IPS-18a (cell line): ENCODE measurements around the gene PPCDC.

Experiments used
- H3K27ac ChIP-seq: one replicate; pipeline ENCODE4 v1.5.1; 2013; ENCODE audit warnings: low read length
- H3K27me3 ChIP-seq: one replicate; pipeline ENCODE4 v1.6.1; 2013; ENCODE audit warnings: mild to moderate bottlenecking, low read length; ENCODE audit not compliant: control insufficient read depth, insufficient read depth
- H3K36me3 ChIP-seq: one replicate; pipeline ENCODE4 v1.6.1; 2013; ENCODE audit warnings: low read depth, low read length; ENCODE audit not compliant: control insufficient read depth
- H3K4me1 ChIP-seq: one replicate; pipeline ENCODE4 v1.6.1; 2013; ENCODE audit warnings: low read depth, low read length; ENCODE audit not compliant: control insufficient read depth
- H3K4me3 ChIP-seq: one replicate; pipeline ENCODE4 v1.5.1; 2013; ENCODE audit warnings: low read length
- H3K9ac ChIP-seq: one replicate; pipeline ENCODE4 v1.6.1; 2013; ENCODE audit warnings: mild to moderate bottlenecking, low read length, moderate library complexity
- H3K9me3 ChIP-seq: one replicate; pipeline ENCODE4 v1.6.1; 2013; ENCODE audit warnings: low read depth, low read length; ENCODE audit not compliant: control insufficient read depth

The PPCDC gene

DNA sequence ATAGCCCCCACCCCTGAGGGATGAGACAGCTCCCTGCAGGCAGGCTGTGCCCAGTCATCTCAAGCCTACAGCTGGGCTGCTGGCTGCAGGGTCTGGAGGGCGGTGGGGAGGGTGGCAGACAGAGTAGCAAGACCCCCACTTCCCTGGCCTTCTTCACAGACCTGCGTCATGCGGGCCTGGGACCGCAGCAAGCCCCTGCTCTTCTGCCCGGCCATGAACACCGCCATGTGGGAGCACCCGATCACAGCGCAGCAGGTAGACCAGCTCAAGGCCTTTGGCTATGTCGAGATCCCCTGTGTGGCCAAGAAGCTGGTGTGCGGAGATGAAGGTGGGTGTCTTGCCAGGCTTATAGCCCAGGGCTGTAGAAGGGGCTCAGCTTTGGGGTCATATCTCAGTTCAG lies 25.0 kb downstream of the PPCDC start:
- H3K4me1 ChIP-seq: peaks cover 12% of the 10 kb centered on the region
- H3K36me3 ChIP-seq: peaks cover 8% of the 10 kb centered on the region
- H3K9ac ChIP-seq: no peak overlapping the region
- no peaks in the 10 kb centered on the region for H3K27me3 ChIP-seq
- H3K9me3 ChIP-seq: no peaks in the 10 kb centered on the region
- H3K4me3 ChIP-seq: no peak overlapping the region
- no peak overlapping the region for H3K27ac ChIP-seq

- peaks cover 8% of the 10 kb centered on the region for H3K36me3 ChIP-seq
- H3K4me3 ChIP-seq: no peak overlapping the region
- H3K27me3 ChIP-seq: no peaks in the 10 kb centered on the region
- H3K9me3 ChIP-seq: no peaks in the 10 kb centered on the region
- H3K9ac ChIP-seq: no peak overlapping the region
- no peak overlapping the region for H3K27ac ChIP-seq
- peaks cover 12% of the 10 kb centered on the region for H3K4me1 ChIP-seq
These were observed 26.0 kb downstream of the PPCDC start for GRCh38 chr15:75049392-75049791.

- H3K9me3 ChIP-seq: no peaks in the 10 kb centered on the region
- H3K4me3 ChIP-seq: no peak overlapping the region
- H3K27me3 ChIP-seq: no peaks in the 10 kb centered on the region
- no peak overlapping the region for H3K9ac ChIP-seq
- no peak overlapping the region for H3K27ac ChIP-seq
- H3K4me1 ChIP-seq: peaks cover 12% of the 10 kb centered on the region
- peaks cover 8% of the 10 kb centered on the region for H3K36me3 ChIP-seq
These were observed 26.9 kb downstream of the PPCDC start for GRCh38 chr15:75050283-75050682.

DNA sequence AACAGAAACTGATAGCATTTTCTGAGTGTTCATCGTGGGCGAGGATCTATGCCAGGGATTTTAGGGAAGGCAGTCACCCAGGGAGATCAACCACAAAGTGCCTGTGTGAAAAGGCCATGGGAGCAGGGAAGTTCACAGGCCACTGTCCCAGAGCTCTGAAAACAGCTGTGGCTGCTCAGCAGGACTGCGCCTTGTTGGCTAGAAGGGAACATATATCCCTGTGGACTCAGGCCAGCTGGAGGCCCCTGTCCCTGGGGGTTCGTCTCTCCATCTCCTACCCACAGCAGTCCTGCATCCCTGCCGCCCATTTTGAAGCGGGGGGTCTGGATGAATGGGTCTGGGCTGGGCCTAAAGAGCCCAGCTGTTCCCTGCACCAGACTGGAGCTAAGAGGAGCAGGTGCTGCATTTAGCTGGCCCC lies 27.8 kb downstream of the PPCDC start:
- H3K36me3 ChIP-seq: peaks cover 8% of the 10 kb centered on the region
- H3K9me3 ChIP-seq: no peaks in the 10 kb centered on the region
- no peaks in the 10 kb centered on the region for H3K27me3 ChIP-seq
- no peak overlapping the region for H3K4me3 ChIP-seq
- H3K4me1 ChIP-seq: peaks cover 12% of the 10 kb centered on the region
- no peak overlapping the region for H3K9ac ChIP-seq
- no peak overlapping the region for H3K27ac ChIP-seq

- H3K36me3 ChIP-seq: peaks cover 8% of the 10 kb centered on the region
- H3K9ac ChIP-seq: no peak overlapping the region
- no peaks in the 10 kb centered on the region for H3K27me3 ChIP-seq
- no peak overlapping the region for H3K27ac ChIP-seq
- H3K9me3 ChIP-seq: no peaks in the 10 kb centered on the region
- peaks cover 10% of the 10 kb centered on the region for H3K4me1 ChIP-seq
- no peak overlapping the region for H3K4me3 ChIP-seq
These were observed 28.3 kb downstream of the PPCDC start for GRCh38 chr15:75051711-75052110.

DNA sequence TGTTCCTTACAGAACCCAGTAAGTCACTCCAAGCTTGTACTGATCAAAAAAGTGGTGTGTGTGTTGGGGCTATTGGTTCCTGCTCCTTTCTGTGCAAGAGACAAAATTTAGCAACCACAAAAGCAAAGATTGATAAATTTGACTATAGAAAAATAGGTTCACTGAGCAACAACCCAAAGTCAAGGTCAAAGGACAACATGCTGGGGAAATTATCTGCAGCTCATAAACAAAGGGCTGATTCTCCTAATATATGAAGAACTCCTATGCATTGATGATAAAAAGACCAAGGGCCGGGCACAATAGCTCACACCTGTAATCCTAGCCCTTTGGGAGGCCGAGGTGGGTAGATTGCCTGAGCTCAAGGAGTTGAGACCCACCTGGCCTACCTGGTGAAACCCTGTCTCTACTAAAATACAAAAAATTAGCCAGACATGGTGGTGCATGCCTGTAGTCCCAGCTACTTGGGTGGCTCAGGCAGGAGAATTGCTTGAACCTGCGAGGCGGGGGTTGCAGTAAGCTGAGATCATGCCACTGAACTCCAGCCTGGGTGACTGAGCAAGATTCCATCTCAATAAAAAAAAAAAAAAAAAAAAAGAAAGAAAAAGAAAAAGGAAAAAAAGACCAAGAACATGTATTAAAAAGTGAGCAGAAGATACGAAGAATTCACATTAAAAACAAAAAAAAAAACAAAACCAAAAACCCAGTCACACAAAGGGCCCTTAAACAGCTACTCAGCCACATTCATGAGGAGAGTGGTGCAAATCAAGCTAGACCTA lies 29.8 kb downstream of the PPCDC start:
- Histone ChIP-seq H3K27ac (no peak overlapping the region), H3K9me3 (no peaks in the 10 kb centered on the region), H3K9ac (no peak overlapping the region), H3K4me3 (no peak overlapping the region), H3K27me3 (no peaks in the 10 kb centered on the region), H3K4me1 (no peaks in the 10 kb centered on the region), H3K36me3 (peaks cover 8% of the 10 kb centered on the region)

DNA sequence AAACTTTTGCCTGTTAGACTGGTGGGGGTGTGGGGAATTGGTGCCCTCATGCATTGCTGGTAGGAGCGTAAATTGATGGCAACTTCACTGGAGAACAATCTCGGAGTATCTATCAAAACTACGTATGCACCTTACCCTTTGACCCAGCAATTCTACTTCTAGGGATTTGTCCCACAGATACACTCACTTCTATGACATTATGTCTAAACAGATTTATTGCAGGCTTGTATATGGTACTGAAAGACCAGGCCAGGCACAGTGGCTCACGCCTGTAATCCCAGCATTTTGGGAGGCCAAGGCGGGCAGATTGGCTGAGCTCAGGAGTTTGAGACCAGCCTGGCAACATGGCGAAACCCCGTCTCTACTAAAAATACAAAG lies 30.3 kb downstream of the PPCDC start:
- H3K4me3 ChIP-seq: no peak overlapping the region
- H3K4me1 ChIP-seq: no peaks in the 10 kb centered on the region
- no peaks in the 10 kb centered on the region for H3K9me3 ChIP-seq
- no peak overlapping the region for H3K9ac ChIP-seq
- H3K27ac ChIP-seq: no peak overlapping the region
- peaks cover 4% of the 10 kb centered on the region for H3K36me3 ChIP-seq
- no peaks in the 10 kb centered on the region for H3K27me3 ChIP-seq

DNA sequence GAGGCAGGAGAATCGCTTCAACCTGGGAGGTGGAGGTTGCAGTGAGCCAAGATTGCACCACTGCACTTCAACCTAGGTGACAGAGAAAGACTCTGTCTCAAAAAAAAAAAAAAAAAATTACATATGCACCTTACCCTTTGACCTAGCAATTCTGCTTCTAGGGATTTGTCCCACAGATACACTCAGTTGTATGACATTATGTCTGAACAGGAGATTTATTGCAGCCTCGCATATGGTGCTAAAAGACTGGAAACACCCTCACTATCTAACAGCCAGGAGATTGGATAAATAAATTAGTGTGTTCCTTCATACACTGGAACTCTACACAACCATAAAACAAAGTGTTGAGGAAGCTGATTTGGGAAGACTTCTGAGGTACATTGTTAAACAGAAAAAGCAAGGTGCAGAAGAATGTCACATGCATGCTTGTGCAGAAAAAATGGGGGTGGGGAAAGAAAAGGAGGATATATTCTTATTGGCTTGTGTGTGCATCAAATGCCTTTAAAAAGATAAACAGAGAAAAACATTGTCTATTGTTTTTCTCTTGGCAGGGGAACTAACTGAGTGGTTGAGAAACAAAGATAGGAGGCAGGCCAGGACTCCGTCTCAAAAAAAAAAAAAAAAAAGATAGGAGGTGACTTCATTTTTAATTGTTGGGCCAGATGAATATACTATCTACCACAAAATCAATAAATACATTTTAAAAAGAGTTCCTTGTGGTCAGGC lies 30.9 kb downstream of the PPCDC start:
- no peak overlapping the region for H3K4me3 ChIP-seq
- H3K9me3 ChIP-seq: no peaks in the 10 kb centered on the region
- no peak overlapping the region for H3K9ac ChIP-seq
- no peaks in the 10 kb centered on the region for H3K4me1 ChIP-seq
- no peak overlapping the region for H3K27ac ChIP-seq
- H3K27me3 ChIP-seq: no peaks in the 10 kb centered on the region
- no peaks in the 10 kb centered on the region for H3K36me3 ChIP-seq

DNA sequence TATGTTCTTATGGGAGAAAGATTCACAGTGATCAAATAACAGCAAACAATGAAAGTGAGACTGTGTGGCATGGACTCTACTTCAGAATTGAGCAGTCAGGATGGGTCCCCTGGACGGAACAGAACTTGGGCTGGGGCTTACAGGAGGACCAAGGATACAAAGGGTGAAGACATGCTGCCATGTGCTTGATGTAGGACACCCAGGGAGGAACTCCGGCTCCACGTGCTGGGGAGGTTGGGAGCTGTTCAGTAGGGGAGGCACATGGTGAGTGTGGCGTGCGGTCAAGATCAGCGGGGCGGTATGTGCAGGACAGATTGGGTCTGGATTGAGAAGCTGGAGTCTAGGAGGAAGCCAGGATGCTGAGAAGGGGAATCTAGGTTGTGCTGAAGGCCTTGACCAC lies 32.6 kb downstream of the PPCDC start:
- no peak overlapping the region for H3K4me3 ChIP-seq
- H3K27me3 ChIP-seq: no peaks in the 10 kb centered on the region
- no peaks in the 10 kb centered on the region for H3K9me3 ChIP-seq
- H3K36me3 ChIP-seq: no peaks in the 10 kb centered on the region
- H3K27ac ChIP-seq: no peak overlapping the region
- H3K4me1 ChIP-seq: no peaks in the 10 kb centered on the region
- no peak overlapping the region for H3K9ac ChIP-seq

- H3K27me3 ChIP-seq: no peaks in the 10 kb centered on the region
- no peaks in the 10 kb centered on the region for H3K9me3 ChIP-seq
- H3K9ac ChIP-seq: no peak overlapping the region
- no peaks in the 10 kb centered on the region for H3K36me3 ChIP-seq
- no peaks in the 10 kb centered on the region for H3K4me1 ChIP-seq
- H3K4me3 ChIP-seq: no peak overlapping the region
- H3K27ac ChIP-seq: no peak overlapping the region
These were observed 34.9 kb downstream of the PPCDC start for GRCh38 chr15:75058127-75058905.

DNA sequence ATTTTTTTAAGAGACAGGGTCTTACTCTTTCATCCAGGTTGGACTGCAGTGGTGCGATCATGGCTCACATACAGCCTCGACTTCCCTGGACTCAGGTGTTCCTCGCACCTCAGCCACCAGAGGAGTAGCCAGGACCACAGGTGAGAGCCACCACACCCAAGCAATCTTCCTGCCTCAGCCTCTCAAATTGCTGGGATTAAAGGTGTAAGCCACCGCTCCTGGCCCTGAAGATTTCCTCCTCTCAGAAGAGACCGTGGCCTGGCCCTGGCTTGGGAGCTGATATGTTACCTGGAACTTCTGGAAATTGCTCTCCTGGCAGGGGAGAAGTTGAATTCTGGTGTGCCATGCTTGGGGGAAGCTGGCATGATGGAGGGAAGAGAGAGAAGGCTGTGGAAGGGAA lies 36.2 kb downstream of the PPCDC start:
- Histone ChIP-seq H3K36me3 (no peaks in the 10 kb centered on the region), H3K4me1 (no peaks in the 10 kb centered on the region), H3K27me3 (no peaks in the 10 kb centered on the region), H3K27ac (no peak overlapping the region), H3K9me3 (no peaks in the 10 kb centered on the region), H3K4me3 (no peak overlapping the region), H3K9ac (no peak overlapping the region)
